GM18861 (cell line): ENCODE data around the gene GCGR.
A peak's percentile ranks its signal among the peaks of the same experiment; 100 is the strongest.

Experiments
- ATAC-seq: cut with Tn5 transposase; IDR thresholded peaks from one replicate; pipeline ENCODE4 v1.9.1; 2021; ENCODE audit not compliant: unreplicated experiment

Gene GCGR

DNA sequence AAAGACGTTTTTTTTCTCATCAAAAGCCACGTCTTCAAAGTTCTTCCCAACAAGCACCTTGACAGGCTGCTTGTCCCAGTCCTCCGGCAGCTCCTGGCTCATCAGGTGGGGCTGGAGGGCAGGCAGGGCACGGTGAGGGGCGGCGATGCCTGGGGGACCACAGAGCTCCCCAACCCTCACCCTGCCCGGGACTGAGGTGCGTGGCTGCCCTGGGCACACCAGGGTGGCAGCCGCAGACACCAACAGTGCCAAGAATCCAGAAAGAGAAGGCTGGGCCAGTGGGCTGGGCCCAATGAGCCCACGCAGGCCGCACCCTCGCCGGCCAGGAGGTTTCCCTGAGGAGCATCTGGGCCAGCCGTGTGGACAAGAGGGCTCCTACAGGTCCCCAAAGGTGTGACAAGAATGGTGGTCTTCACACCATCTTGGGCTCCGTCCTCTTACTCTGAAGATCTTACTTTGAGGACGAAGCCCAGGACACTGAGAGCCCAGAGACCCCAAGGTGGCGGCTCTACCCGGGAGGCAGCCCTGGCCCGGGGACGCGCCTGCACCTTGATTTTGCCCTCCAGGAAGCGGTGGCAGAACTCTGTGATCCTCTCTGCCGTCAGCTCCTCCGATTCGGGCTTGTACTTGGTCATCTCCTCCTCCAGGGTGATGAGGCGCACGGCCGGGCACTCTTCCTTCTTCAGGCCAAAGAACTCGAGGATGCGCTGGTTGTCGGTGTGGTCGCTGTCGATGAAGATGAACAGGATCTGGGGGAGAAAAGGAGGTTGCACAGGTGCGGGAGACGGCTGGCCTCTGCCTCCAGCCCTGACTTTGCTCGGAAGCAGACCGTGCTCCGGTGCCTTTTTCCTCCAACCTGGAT, 42.2 kb downstream of the GCGR start:
- no peak for ATAC-seq

DNA sequence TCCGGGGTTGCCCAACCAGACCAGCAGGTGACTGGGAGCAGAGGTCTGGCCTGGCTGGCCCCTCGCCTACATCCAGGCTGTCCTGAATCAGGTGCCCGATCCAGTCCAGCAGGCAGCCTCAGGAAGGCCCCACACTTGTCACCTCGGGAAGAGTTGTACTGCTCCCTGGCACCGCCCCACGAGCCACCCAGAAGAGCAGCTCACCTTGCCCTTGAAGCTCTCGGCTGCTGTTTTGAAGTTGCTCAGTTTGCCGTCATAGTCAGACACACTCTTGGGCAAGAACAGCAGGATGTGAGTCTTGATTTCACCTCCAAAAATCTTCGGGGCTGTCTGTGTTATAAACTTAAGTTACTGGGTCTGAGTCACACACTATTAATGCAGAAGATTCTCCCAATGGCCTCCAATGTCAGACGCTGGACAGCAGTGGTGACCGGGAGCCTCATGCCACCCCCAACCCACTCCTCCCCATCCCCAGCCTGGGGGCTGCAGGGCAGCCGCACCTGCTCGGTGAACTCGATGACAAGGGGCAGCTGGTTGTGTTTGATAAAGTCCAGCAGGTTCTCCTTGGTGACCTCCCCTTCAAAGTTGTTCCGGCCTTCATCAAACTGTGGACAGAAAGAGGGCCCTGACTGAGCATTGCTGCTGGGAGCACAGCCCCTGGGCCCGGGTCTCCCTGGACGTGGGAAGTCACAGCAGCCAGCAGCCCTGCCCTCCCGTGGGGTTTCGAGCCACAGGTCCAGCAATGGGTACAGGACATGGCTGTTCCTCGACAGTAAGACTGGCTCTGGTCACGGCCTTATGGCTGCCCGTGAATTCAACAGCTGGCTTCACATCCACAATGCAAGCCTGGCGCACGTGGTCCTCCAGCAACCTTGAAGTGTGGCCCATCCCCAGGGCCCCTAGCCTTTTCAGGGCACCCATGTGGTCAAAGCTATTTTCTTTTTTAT, 43.1 kb downstream of the GCGR start:
- no peak for ATAC-seq

DNA sequence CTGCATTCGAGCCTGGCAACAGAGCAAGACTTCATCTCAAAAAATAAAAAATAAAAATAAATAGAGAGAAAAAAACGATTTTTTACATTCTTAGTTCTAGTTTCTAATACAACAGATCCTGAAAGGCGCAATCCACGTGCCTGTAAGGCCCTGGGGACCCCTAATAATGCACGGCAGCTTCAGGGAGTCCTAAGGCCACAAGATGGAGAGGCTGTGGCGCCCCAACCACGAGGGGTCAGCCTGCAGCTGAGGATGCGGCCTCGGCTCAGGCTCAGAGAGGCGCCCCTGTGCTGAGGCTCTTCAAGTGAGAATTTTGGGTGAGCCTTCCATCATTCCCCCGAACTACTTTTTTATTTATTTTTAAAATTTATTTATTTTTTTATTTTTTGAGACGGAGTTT, 45.5 kb downstream of the GCGR start:
- ATAC-seq = no peak

DNA sequence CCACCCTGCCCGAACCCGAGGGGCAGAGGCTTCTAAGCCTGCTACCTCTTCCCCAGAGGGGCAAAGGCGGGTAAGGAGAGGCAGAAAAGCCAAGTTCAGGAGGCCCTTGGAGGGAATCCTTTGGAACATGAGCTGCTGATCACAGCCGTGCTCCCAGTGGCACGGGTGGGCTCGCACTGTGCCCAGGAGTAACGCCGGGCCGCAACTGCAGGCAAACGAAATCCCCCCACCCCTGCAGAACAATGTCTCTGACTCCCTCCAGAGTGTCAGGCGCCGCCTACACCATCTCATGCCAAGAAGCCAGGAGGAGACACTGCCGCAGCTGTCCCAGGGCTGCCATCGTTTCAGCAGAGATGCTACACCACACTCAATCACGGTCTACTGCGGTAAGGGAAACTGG, 47.5 kb downstream of the GCGR start:
- ATAC-seq = no peak

DNA sequence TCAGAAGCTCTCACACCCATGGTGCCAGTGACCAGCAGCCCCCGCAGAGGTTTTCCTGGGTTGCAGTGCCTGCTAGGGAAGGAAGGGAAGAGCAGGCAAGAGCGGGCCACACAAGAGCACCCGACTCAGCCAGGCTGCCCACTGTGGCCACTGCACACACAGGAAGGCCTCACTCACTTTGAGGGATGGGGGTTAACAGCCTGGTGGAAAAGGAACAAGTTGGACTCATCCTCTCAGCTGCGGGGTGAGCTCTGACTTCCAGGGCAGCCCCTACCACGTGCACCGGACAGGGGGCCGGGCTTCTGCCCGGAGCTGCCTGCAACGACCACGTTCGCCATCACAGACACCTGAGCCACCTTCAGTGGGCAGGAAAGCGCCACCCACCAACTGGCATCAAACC, 48.3 kb downstream of the GCGR start:
- ATAC-seq = no peak

DNA sequence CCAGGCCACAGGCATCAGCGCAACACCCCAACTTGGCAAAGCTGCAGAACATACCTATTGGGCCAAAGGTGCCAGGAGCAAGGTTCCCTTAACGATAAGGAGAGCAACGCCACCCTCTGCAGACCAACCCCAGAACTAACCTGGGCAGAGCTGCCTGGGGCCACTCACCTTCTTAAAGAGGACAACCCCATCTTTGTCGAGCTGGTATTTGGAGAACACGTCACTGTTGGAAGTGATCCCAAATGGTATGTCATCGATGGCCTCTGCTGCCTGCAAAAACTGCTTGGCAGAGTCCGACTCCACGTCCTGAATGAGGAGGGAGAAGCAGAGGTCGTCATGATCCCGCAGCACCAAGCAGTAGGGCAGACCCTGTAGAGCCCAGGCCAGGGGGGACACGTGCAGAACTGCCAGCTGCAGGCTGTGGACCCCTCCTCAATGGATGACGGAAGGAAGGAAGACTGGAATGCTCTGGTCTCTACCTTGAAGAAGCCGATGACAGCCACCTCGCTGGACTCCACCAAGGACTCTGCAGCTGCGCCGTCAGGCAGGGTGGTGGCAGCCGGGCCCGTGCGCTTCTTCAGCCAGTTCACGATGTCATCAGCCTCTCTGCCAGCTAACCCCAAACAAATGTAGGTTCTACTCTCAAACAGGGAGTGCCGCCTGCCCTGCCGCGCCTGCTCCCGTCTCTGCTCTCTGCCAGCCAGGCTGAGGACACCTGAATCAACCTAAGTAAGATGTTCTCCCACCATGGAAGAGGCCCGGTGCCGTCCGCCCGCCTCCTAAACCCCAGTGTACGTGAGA, 51.2 kb downstream of the GCGR start:
- ATAC-seq = no peak

DNA sequence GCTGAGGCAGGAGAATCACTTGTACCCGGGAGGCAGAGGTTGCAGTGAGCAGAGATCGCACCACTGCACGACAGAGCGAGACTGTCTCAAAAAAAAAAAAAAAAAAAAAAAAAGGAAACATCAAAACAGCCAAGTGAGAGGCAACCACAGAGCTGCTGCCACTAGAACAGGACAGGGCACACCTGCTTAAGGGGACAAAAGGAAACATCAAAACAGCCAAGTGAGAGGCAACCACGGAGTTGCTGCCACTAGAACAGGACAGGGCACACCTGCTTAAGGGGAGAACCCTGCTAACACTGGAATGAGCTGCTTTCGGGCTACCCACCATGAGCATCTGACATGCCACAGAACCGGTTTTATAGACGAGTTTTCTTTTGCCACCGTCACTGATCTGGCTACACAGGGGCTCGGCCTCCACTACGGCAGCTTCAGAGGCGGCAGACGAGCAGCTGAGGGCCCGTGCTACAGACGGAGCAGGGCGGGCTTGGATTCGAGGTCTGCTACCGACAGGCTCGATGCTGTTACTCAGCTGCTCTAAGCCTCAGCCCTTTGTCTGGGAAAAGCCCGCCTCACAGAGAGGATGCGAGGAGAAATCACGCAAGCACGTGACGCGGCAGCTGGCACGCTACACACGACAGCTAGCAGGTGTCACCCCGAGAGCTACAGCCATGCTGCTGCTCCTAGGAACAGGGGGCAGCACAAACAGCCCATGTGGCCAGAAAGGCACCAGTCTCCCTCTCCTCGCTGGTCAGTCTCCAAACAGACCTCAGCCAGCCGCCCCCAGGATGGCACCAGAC, 54.4 kb downstream of the GCGR start:
- no peak for ATAC-seq

DNA sequence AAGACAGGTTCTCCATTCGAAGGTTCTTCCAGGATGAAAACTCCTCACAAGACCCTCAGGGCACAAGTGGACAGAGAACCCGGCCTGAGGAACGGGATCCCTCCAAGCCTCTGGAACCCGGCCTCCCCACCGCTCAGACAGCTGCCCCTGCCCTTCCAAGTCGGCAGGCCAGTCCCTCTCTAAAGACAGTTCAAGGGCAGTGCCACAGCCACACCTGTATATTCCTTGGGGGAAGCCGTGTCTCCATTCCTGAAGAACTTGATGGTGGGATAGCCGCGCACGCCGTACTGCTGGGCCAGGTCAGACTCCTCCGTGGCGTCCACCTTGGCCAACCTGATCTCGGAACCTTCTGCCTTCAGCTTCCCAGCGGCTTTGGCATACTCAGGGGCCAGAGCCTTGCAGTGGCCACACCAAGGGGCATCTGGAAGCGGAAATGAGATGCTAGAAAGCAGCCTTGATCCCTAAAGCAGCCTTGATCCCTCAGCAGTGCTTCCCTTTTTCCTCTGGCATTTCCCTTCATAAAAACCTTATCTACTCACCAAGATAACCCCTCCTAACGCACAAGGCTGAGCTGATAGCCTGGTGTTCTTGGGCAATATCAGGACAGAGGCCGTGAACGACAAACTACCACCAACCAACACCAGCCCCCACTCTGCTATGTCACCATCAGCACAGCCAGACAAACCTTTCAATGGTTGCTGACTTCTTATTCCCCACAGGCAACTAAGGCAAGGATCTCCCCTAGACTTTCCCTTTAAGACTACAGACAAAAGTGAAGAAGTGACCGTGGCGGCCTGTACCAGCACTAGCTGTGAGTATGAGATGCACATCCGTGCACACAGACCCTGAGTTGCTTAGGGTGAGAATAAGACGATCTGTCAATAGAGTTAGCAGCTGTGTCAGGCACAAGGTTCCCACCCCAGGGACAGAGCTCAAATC, 55.3 kb downstream of the GCGR start:
- ATAC-seq = no peak

DNA sequence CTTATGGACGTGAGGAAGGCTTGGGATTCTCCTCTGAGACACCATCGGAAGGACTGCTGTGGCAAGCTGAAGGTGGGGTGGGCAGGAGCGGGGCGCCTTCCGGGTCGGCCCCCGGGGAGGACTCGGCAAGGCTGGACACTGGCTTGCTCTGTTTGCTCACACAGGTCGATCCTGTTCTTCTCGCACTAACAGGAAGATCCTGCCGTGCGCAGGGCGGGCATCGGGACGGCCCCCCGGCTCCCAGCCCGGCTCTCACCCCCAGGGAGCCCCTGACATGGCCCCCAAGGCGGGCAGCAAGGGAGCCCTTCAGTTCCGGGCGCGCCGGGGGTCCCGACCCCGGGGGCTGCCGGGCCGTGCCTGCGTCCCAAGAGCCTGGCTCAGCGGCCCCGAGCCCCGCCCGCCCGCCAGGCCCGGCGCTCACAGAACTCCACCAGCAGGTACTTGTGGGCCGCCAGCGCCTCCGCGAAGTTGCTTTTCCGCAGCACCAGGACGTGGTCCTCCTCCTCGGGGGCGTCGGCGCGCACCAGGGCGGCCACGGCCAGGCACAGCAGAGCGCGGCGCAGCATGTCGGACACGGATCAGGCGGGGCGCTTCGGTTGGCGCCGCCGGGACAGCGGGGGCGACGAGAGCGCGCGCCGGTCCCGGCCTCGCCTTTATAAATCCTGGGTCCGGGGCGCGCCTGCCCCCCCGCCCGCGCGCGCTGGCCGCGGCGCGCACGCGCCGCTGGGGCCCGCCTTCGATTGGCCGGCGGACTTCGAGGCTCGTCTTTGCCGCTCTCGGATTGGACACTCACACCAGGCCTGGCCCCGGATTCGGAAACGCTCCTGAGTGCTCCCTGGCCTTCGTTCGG, 56.2 kb downstream of the GCGR start, which contains the start of gene P4HB:
Gene P4HB, minus strand, starts transcription at position 630 of the 850 bp plus-strand sequence. Its CDS starts 64 bp downstream, at position 566.
- no peak for ATAC-seq

DNA sequence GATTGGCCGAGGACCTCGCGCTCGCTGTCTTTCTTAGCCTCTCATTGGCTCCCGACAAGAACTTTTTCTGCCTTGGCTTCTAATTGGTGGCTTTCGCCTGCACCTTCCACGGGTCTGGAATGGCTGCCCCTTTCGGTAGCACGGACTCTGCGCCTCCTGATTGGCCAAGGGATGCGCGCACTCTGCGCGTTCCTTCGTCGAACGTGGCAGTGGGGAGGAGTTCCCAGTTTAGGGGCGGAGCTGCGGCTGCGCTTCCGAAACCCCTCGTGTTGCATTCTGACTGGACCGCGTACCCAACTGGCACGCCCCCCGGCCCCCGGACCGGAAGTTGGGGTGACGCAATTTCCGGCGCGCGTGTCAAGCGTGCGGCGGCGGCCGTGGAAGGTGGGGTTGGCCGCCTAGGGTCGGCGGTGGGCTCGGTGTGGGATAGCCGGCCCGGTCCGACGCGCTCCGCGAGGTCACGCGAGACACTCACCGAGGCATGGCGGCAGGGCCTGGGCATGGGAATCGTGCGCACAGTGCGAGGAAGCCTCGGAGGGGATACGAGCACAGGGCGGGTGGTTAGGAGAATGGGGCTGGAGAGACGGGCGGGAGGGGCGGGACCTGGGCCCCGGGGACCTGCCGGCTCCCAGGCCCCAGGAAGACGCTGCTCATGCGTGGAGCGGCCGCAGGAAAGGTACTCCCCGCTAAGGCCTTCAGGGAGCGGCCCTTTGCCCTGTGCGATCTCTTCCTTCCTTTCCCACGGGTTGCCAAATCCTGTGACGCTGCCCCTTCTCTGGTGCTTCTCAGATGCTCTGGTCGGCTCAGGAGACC, 57.0 kb downstream of the GCGR start:
- ATAC-seq = peak; percentile 77

DNA sequence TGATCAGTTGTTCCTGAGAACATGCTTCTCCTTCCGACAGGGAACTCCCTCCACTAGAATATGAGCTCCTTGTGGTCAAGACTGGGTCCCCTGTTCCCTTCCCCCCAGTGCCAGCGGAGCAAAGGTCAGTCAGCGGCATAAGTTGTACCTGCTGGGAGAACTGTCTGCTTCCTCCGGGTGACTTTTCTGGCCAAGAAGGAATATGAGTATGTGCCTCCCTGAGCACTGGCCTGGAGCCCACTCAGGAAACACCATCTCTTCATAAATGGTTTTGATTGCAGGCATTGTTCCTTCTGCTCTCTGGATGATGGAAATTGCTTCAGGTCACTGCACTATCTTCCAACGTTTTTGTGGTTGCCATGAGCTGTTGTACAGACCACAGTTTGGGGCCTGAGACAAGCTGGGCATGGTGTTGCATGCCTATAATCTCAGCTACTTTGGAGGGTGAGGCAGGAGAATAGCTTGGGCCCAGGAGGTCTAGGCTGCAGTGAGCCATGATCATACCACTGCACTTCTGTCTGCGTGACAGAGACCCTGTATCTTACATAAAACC, 59.2 kb downstream of the GCGR start:
- ATAC-seq = no peak
